ENCODE measurements around the gene KCNQ5.
A peak's percentile ranks its signal among the peaks of the same experiment; 100 is the strongest.

Gene KCNQ5

GRCh38 chr6:72941751-72942150, 319.9 kb downstream of the KCNQ5 start:
- H3K4me3 ChIP-seq (ENCODE audit: low read depth, low read length), result no peak overlapping the region
- no peak for TF ChIP-seq CTCF (IDR thresholded peaks at IDR 0.05; ENCODE audit: low read depth, low read length)

GRCh38 chr6:72943699-72944098, 321.8 kb downstream of the KCNQ5 start:
- no peak overlapping the region for H3K4me3 ChIP-seq (ENCODE audit: low read depth, low read length)
- TF ChIP-seq CTCF (IDR thresholded peaks at IDR 0.05; ENCODE audit: low read depth, low read length), result no peak

GRCh38 chr6:72944660-72945059, 322.8 kb downstream of the KCNQ5 start:
- H3K4me3 ChIP-seq (ENCODE audit: low read depth, low read length), result no peak overlapping the region
- TF ChIP-seq CTCF (IDR thresholded peaks at IDR 0.05; ENCODE audit: low read depth, low read length), result no peak

- H3K4me3 ChIP-seq (ENCODE audit: low read depth, low read length), result no peak overlapping the region
- TF ChIP-seq CTCF (IDR thresholded peaks at IDR 0.05; ENCODE audit: low read depth, low read length), result no peak
These were observed 324.9 kb downstream of the KCNQ5 start for GRCh38 chr6:72946774-72947173.

- no peak overlapping the region for H3K4me3 ChIP-seq (ENCODE audit: low read depth, low read length)
These were observed 325.7 kb downstream of the KCNQ5 start for GRCh38 chr6:72947534-72947933.

GRCh38 chr6:72948153-72948552, 326.3 kb downstream of the KCNQ5 start:
- no peak overlapping the region for H3K4me3 ChIP-seq (ENCODE audit: low read depth, low read length)
- TF ChIP-seq CTCF (IDR thresholded peaks at IDR 0.05; ENCODE audit: low read depth, low read length), result no peak

More at GRCh38 chr6:72947534-72947933, 325.7 kb downstream of the KCNQ5 start:
- no peak for TF ChIP-seq CTCF (IDR thresholded peaks at IDR 0.05; ENCODE audit: low read depth, low read length)

GRCh38 chr6:72950114-72950860, 328.4 kb downstream of the KCNQ5 start:
- H3K4me3 ChIP-seq (ENCODE audit: low read depth, low read length), result peak overlapping the region; percentile 48

More at GRCh38 chr6:72950114-72950860, 328.4 kb downstream of the KCNQ5 start:
- TF ChIP-seq CTCF (IDR thresholded peaks at IDR 0.05; ENCODE audit: low read depth, low read length), result no peak
